ENCODE data around the gene POR. TPM values are rescaled to one million over a fixed set of nuclear protein-coding genes. Genes with fewer than 3 reads are reported as not detected.
"Not testable (repeated sequence)": the region's sequence is repeated elsewhere in the genome, so short reads cannot be mapped to it uniquely, and the experiment has no call there.

Gene POR
- total RNA-seq, 1 donor from 2014 or later, result 84.4 TPM

GRCh38 chr7:75992083-75992755, 77.3 kb downstream of the POR start:
- Mint-ChIP-seq H3K4me1 (ENCODE audit: low read depth) (peaks cover 20% of the 10 kb centered on the region), H3K27ac (no peak overlapping the region), H3K36me3 (ENCODE audit: low read depth) (peaks cover 19% of the 10 kb centered on the region), H3K9me3 (no peaks in the 10 kb centered on the region), H3K27me3 (ENCODE audit: insufficient read depth) (no peaks in the 10 kb centered on the region), H3K4me3 (no peak overlapping the region)
- no peak for DNase-seq (ENCODE audit: low spot score)
- intact Hi-C loops (cut with micrococcal nuclease), result no loop called here

- peaks cover 20% of the 10 kb centered on the region for H3K36me3 Mint-ChIP-seq (ENCODE audit: low read depth)
- H3K27ac Mint-ChIP-seq, result no peak overlapping the region
- peak overlapping the region; percentile 84 for H3K4me3 Mint-ChIP-seq
- H3K27me3 Mint-ChIP-seq (ENCODE audit: insufficient read depth), result no peaks in the 10 kb centered on the region
- DNase-seq (ENCODE audit: low spot score), result no peak
- H3K9me3 Mint-ChIP-seq, result no peaks in the 10 kb centered on the region
- intact Hi-C loops (cut with micrococcal nuclease), result loop anchor here (1.0 kb wide), 6 partner anchors 14 to 255 kb away; partner anchors contain the start of genes POR and STYXL1
- peaks cover 26% of the 10 kb centered on the region for H3K4me1 Mint-ChIP-seq (ENCODE audit: low read depth)
Measured at GRCh38 chr7:75993689-75994387, 78.9 kb downstream of the POR start.

- DNase-seq (ENCODE audit: low spot score), result peak; percentile 93
- H3K27me3 Mint-ChIP-seq (ENCODE audit: insufficient read depth), result no peaks in the 10 kb centered on the region
- intact Hi-C loops (cut with micrococcal nuclease), result loop anchor here (1.0 kb wide), 6 partner anchors 14 to 255 kb away; partner anchors contain the start of genes POR and STYXL1
- no peaks in the 10 kb centered on the region for H3K9me3 Mint-ChIP-seq
- H3K36me3 Mint-ChIP-seq (ENCODE audit: low read depth), result peaks cover 23% of the 10 kb centered on the region
- peak within 1 kb of the TSS; percentile 84 for H3K4me3 Mint-ChIP-seq
- peaks cover 25% of the 10 kb centered on the region for H3K4me1 Mint-ChIP-seq (ENCODE audit: low read depth)
- H3K27ac Mint-ChIP-seq, result peak within 1 kb of the TSS; percentile 18
Measured at GRCh38 chr7:75994388-75995051, 79.6 kb downstream of the POR start, which contains the start of gene TMEM120A. TMEM120A (minus strand) TSS chr7:75994595; CDS start chr7:75994570, 25 bp downstream.

GRCh38 chr7:75995052-75995471, 80.1 kb downstream of the POR start:
- Mint-ChIP-seq H3K9me3 (no peaks in the 10 kb centered on the region), H3K4me1 (ENCODE audit: low read depth) (peaks cover 19% of the 10 kb centered on the region), H3K27me3 (ENCODE audit: insufficient read depth) (no peaks in the 10 kb centered on the region), H3K36me3 (ENCODE audit: low read depth) (peaks cover 18% of the 10 kb centered on the region), H3K4me3 (peak overlapping the region; percentile 84), H3K27ac (peak overlapping the region; percentile 18)
- intact Hi-C loops (cut with micrococcal nuclease), result no loop called here
- DNase-seq (ENCODE audit: low spot score), result no peak

- intact Hi-C loops (cut with micrococcal nuclease), result no loop called here
- no peaks in the 10 kb centered on the region for H3K27me3 Mint-ChIP-seq (ENCODE audit: insufficient read depth)
- H3K4me3 Mint-ChIP-seq, result peak overlapping the region; percentile 66
- peaks cover 15% of the 10 kb centered on the region for H3K4me1 Mint-ChIP-seq (ENCODE audit: low read depth)
- H3K36me3 Mint-ChIP-seq (ENCODE audit: low read depth), result peaks cover 18% of the 10 kb centered on the region
- no peaks in the 10 kb centered on the region for H3K9me3 Mint-ChIP-seq
- DNase-seq (ENCODE audit: low spot score), result no peak
- no peak overlapping the region for H3K27ac Mint-ChIP-seq
Measured at GRCh38 chr7:75995996-75996395, 81.0 kb downstream of the POR start.

- intact Hi-C loops (cut with micrococcal nuclease), result no loop called here
- no peak for DNase-seq (ENCODE audit: low spot score)
Measured at GRCh38 chr7:75996476-75996875, 81.5 kb downstream of the POR start.

GRCh38 chr7:75998038-75998437, 83.1 kb downstream of the POR start:
- no peak for DNase-seq (ENCODE audit: low spot score)
- intact Hi-C loops (cut with micrococcal nuclease), result no loop called here
- Mint-ChIP-seq H3K9me3 (no peaks in the 10 kb centered on the region), H3K36me3 (ENCODE audit: low read depth) (peaks cover 24% of the 10 kb centered on the region), H3K27me3 (ENCODE audit: insufficient read depth) (no peaks in the 10 kb centered on the region), H3K27ac (no peak overlapping the region), H3K4me1 (ENCODE audit: low read depth) (peaks cover 15% of the 10 kb centered on the region), H3K4me3 (no peak overlapping the region)

More at GRCh38 chr7:75996476-75996875, 81.5 kb downstream of the POR start:
- Mint-ChIP-seq H3K9me3 (no peaks in the 10 kb centered on the region), H3K27me3 (ENCODE audit: insufficient read depth) (no peaks in the 10 kb centered on the region), H3K4me3 (no peak overlapping the region), H3K36me3 (ENCODE audit: low read depth) (peaks cover 21% of the 10 kb centered on the region), H3K27ac (peak overlapping the region; percentile 37), H3K4me1 (ENCODE audit: low read depth) (peaks cover 15% of the 10 kb centered on the region)

GRCh38 chr7:76000566-76000965, 85.6 kb downstream of the POR start:
- no peaks in the 10 kb centered on the region for H3K27me3 Mint-ChIP-seq (ENCODE audit: insufficient read depth)
- no peak overlapping the region for H3K4me3 Mint-ChIP-seq
- no peak for DNase-seq (ENCODE audit: low spot score)
- H3K27ac Mint-ChIP-seq, result no peak overlapping the region
- intact Hi-C loops (cut with micrococcal nuclease), result no loop called here
- no peaks in the 10 kb centered on the region for H3K9me3 Mint-ChIP-seq
- peaks cover 34% of the 10 kb centered on the region for H3K36me3 Mint-ChIP-seq (ENCODE audit: low read depth)
- peaks cover 15% of the 10 kb centered on the region for H3K4me1 Mint-ChIP-seq (ENCODE audit: low read depth)

- Mint-ChIP-seq H3K4me3 (no peak overlapping the region), H3K9me3 (no peaks in the 10 kb centered on the region), H3K36me3 (ENCODE audit: low read depth) (peaks cover 29% of the 10 kb centered on the region), H3K27me3 (ENCODE audit: insufficient read depth) (no peaks in the 10 kb centered on the region), H3K4me1 (ENCODE audit: low read depth) (peaks cover 7% of the 10 kb centered on the region), H3K27ac (no peak overlapping the region)
- no peak for DNase-seq (ENCODE audit: low spot score)
- intact Hi-C loops (cut with micrococcal nuclease), result no loop called here
Measured at GRCh38 chr7:76002139-76002538, 87.2 kb downstream of the POR start.

GRCh38 chr7:76002822-76003221, 87.9 kb downstream of the POR start:
- Mint-ChIP-seq H3K27me3 (ENCODE audit: insufficient read depth) (no peaks in the 10 kb centered on the region), H3K4me1 (ENCODE audit: low read depth) (peaks cover under 1% of the 10 kb centered on the region), H3K4me3 (no peak overlapping the region), H3K36me3 (ENCODE audit: low read depth) (peaks cover 29% of the 10 kb centered on the region), H3K27ac (no peak overlapping the region), H3K9me3 (no peaks in the 10 kb centered on the region)
- no peak for DNase-seq (ENCODE audit: low spot score)
- intact Hi-C loops (cut with micrococcal nuclease), result no loop called here

- Mint-ChIP-seq H3K9me3 (no peaks in the 10 kb centered on the region), H3K36me3 (ENCODE audit: low read depth) (peaks cover 29% of the 10 kb centered on the region), H3K4me3 (no peak overlapping the region), H3K27me3 (ENCODE audit: insufficient read depth) (no peaks in the 10 kb centered on the region), H3K27ac (no peak overlapping the region), H3K4me1 (ENCODE audit: low read depth) (peaks cover 4% of the 10 kb centered on the region)
- intact Hi-C loops (cut with micrococcal nuclease), result no loop called here
- no peak for DNase-seq (ENCODE audit: low spot score)
Measured at GRCh38 chr7:76003351-76003750, 88.4 kb downstream of the POR start.

GRCh38 chr7:76005004-76005403, 90.0 kb downstream of the POR start:
- peaks cover 23% of the 10 kb centered on the region for H3K36me3 Mint-ChIP-seq (ENCODE audit: low read depth)
- H3K9me3 Mint-ChIP-seq; H3K27me3 Mint-ChIP-seq (ENCODE audit: insufficient read depth); H3K4me3 Mint-ChIP-seq; H3K27ac Mint-ChIP-seq; DNase-seq (ENCODE audit: low spot score): not testable (repeated sequence)
- peaks cover 20% of the 10 kb centered on the region for H3K4me1 Mint-ChIP-seq (ENCODE audit: low read depth)
- intact Hi-C loops (cut with micrococcal nuclease), result loop anchor here (5.0 kb wide), 1 partner anchor 268 kb away; the partner anchor contains the start of gene HIP1
